SU-DHL-6 (cell line): ENCODE measurements around the gene MTG1.

ENCODE experiments used
- H2AFZ ChIP-seq: fragments of 200-600 bp; sonication (generic); 2 replicates; pipeline ENCODE4 v1.6.1; 2014; ENCODE audit warnings: low read depth, mild to moderate bottlenecking, moderate library complexity, mixed read lengths, antibody characterized with exemption, low read length; ENCODE audit not compliant: severe bottlenecking
- H3F3A ChIP-seq: fragments of 200-600 bp; shearing (Covaris generic); 2 replicates; pipeline ENCODE4 v1.6.0; 2016; ENCODE audit warnings: antibody characterized with exemption, mild to moderate bottlenecking; ENCODE audit not compliant: insufficient read depth
- H3K27ac ChIP-seq: fragments of 200-600 bp; sonication (generic); 2 replicates; pipeline ENCODE4 v1.5.1; 2016; ENCODE audit warnings: low read depth, mild to moderate bottlenecking, low read length, moderate library complexity, mixed read lengths
- H3K27me3 ChIP-seq: fragments of 200-600 bp; sonication (generic), shearing (Covaris generic); 2 replicates; pipeline ENCODE4 v1.6.0; 2014; ENCODE audit warnings: mild to moderate bottlenecking, low read length
- H3K36me3 ChIP-seq: fragments of 200-600 bp; sonication (generic); 2 replicates; pipeline ENCODE4 v1.6.1; 2014; ENCODE audit warnings: mild to moderate bottlenecking, low read length, mixed read lengths
- H3K4me2 ChIP-seq: fragments of 300-600, 200-600 bp; shearing (Covaris generic), sonication (generic); 2 replicates; pipeline ENCODE4 v1.6.0; 2014; ENCODE audit warnings: low read length, low read depth, mild to moderate bottlenecking; ENCODE audit not compliant: poor library complexity, severe bottlenecking
- H3K4me3 ChIP-seq: fragments of 200-600 bp; sonication (generic); 2 replicates; pipeline ENCODE4 v1.5.1; 2014; ENCODE audit warnings: antibody characterized with exemption, low read length, mild to moderate bottlenecking, mixed read lengths; ENCODE audit not compliant: insufficient read depth, poor library complexity, severe bottlenecking
- H3K79me2 ChIP-seq: fragments of 200-600 bp; sonication (generic); 2 replicates; pipeline ENCODE4 v1.6.1; 2014; ENCODE audit warnings: mild to moderate bottlenecking, low read length, moderate library complexity; ENCODE audit not compliant: insufficient read depth
- H3K9ac ChIP-seq: fragments of 200-600 bp; sonication (generic); 2 replicates; pipeline ENCODE4 v1.7.0; 2014; ENCODE audit warnings: mild to moderate bottlenecking, low read length
- H3K9me2 ChIP-seq: fragments of 200-600 bp; sonication (generic); replicated peaks from 2 replicates; pipeline ENCODE4 v1.6.1; 2014; ENCODE audit warnings: low read length; ENCODE audit not compliant: insufficient read depth
- H3K9me3 ChIP-seq: fragments of 200-600 bp; sonication (generic); 2 replicates; pipeline ENCODE4 v1.6.1; 2014; ENCODE audit warnings: low read length, mixed read lengths; ENCODE audit not compliant: insufficient read depth
- H4K20me1 ChIP-seq: fragments of 200-600 bp; sonication (generic); 2 replicates; pipeline ENCODE4 v1.6.1; 2014; ENCODE audit warnings: low read depth, mild to moderate bottlenecking, antibody characterized with exemption, low read length, moderate library complexity, mixed read lengths
- CTCF ChIP-seq: fragments of 200-600 bp; sonication (generic); IDR thresholded peaks from one replicate; pipeline ENCODE4 v1.5.1; 2017; ENCODE audit warnings: antibody characterized with exemption, mild to moderate bottlenecking, low read length, moderate library complexity; ENCODE audit not compliant: insufficient read depth, poor library complexity, severe bottlenecking
- EZH2phosphoT487 ChIP-seq: fragments of 200-600 bp; sonication (generic), shearing (Covaris generic); conservative IDR thresholded peaks from 2 replicates; pipeline ENCODE4 v1.6.1; 2018; ENCODE audit warnings: mild to moderate bottlenecking, antibody characterized with exemption, low read length, moderate library complexity, mixed read lengths

Gene MTG1

GRCh38 chr10:133419211-133419950 lies 25.4 kb downstream of the MTG1 start:
- no peak overlapping the region for H3K9ac ChIP-seq
- no peak overlapping the region for H3K4me2 ChIP-seq
- H3K79me2 ChIP-seq = no peaks in the 10 kb centered on the region
- H2AFZ ChIP-seq = no peak overlapping the region
- no peak overlapping the region for H3K27ac ChIP-seq
- no peaks in the 10 kb centered on the region for H3K27me3 ChIP-seq
- no peak overlapping the region for H3K4me3 ChIP-seq
- H4K20me1 ChIP-seq = no peaks in the 10 kb centered on the region
- H3K36me3 ChIP-seq = no peaks in the 10 kb centered on the region
- no peaks in the 10 kb centered on the region for H3K9me3 ChIP-seq
- no peaks in the 10 kb centered on the region for H3K9me2 ChIP-seq
- TF ChIP-seq EZH2phosphoT487 (no peak), CTCF (no peak)
- H3F3A ChIP-seq = no peaks in the 10 kb centered on the region

GRCh38 chr10:133420028-133420427 lies 26.1 kb downstream of the MTG1 start:
- H3F3A ChIP-seq = no peaks in the 10 kb centered on the region
- no peak overlapping the region for H3K4me2 ChIP-seq
- no peaks in the 10 kb centered on the region for H4K20me1 ChIP-seq
- H3K9me3 ChIP-seq = no peaks in the 10 kb centered on the region
- H3K36me3 ChIP-seq = no peaks in the 10 kb centered on the region
- H3K27me3 ChIP-seq = no peaks in the 10 kb centered on the region
- H2AFZ ChIP-seq = no peak overlapping the region
- TF ChIP-seq CTCF = no peak
- no peak for TF ChIP-seq EZH2phosphoT487
- H3K79me2 ChIP-seq = no peaks in the 10 kb centered on the region
- no peaks in the 10 kb centered on the region for H3K9me2 ChIP-seq
- no peak overlapping the region for H3K4me3 ChIP-seq
- H3K27ac ChIP-seq = no peak overlapping the region
- H3K9ac ChIP-seq = no peak overlapping the region

- H3K9me3 ChIP-seq = no peaks in the 10 kb centered on the region
- H3F3A ChIP-seq = no peaks in the 10 kb centered on the region
- no peak overlapping the region for H3K4me3 ChIP-seq
- no peak overlapping the region for H2AFZ ChIP-seq
- no peaks in the 10 kb centered on the region for H3K27me3 ChIP-seq
- no peak for TF ChIP-seq CTCF
- no peak for TF ChIP-seq EZH2phosphoT487
- no peak overlapping the region for H3K27ac ChIP-seq
- no peak overlapping the region for H3K4me2 ChIP-seq
- no peaks in the 10 kb centered on the region for H4K20me1 ChIP-seq
- no peaks in the 10 kb centered on the region for H3K36me3 ChIP-seq
- no peaks in the 10 kb centered on the region for H3K9me2 ChIP-seq
- no peaks in the 10 kb centered on the region for H3K79me2 ChIP-seq
- no peak overlapping the region for H3K9ac ChIP-seq
Measured at GRCh38 chr10:133420579-133420978, 26.6 kb downstream of the MTG1 start.
